ENCODE results near the gene ATM.

GRCh38 chr11:108364159-108364558 is 141.3 kb downstream of the ATM start:
- TF ChIP-seq CTCF (IDR thresholded peaks at IDR 0.05; ENCODE audit: insufficient read depth, low read length, poor library complexity, severe bottlenecking) (no peak), EZH2phosphoT487 (conservative IDR thresholded peaks at IDR 0.05; ENCODE audit: low read length) (no peak)

Measured in SU-DHL-6 (cell line).